SK-N-SH (cell line): ENCODE measurements around the gene ZNF33B. TPM values are rescaled to one million over a fixed set of nuclear protein-coding genes. Genes with fewer than 3 reads are reported as not detected.

ENCODE experiments used
- CTCF ChIA-PET: fragments of 300-600, 350-600 bp; formaldehyde crosslinking; extraction: SDS; loops from one replicate; lab custom pipeline; 2021; lab: Yijun Ruan, JAX
- POLR2A ChIA-PET: fragments of 350-600 bp; sonication (Branson Sonifier 250); formaldehyde crosslinking; extraction: SDS; loops from one replicate; lab custom pipeline; 2020; ENCODE audit warnings: antibody characterized with exemption, inconsistent platforms; lab: Yijun Ruan, JAX
- DNase-seq: peaks from one replicate; pipeline ENCODE4 v3.0.0; 2012
- H2AFZ ChIP-seq: fragments of 200-600 bp; sonication (generic); 2 replicates; pipeline ENCODE4 v1.8.1; 2016; ENCODE audit warnings: antibody characterized with exemption, mild to moderate bottlenecking, low read depth
- H3F3A ChIP-seq: fragments of 200-600 bp; sonication (generic); replicated peaks from 2 replicates; pipeline ENCODE3; 2016; ENCODE audit warnings: antibody characterized with exemption, mild to moderate bottlenecking; ENCODE audit not compliant: insufficient read depth
- H3K27ac ChIP-seq, 2 experiments: fragments of 200-500 bp in 1 of 2; fragments of 200-600 bp in 1 of 2; sonication (Bioruptor generic) in 1 of 2; sonication (generic), shearing (Covaris generic) in 1 of 2; 2 replicates each; pipeline versions ENCODE4 v1.5.1 to v1.6.1; 2014 to 2016; ENCODE audit warnings: low read depth in 2 of 2, inconsistent platforms in 1 of 2, low read length in 1 of 2, mild to moderate bottlenecking in 1 of 2, mixed read lengths in 1 of 2
- H3K27me3 ChIP-seq: fragments of 200-600 bp; sonication (generic), shearing (Covaris generic); 2 replicates; pipeline ENCODE4 v1.6.1; 2016; ENCODE audit warnings: mixed run types; ENCODE audit not compliant: insufficient read depth
- H3K36me3 ChIP-seq, 2 experiments: fragments of 200-500 bp in 1 of 2; fragments of 200-600 bp in 1 of 2; sonication (Bioruptor generic) in 1 of 2; sonication (generic) in 1 of 2; replicated peaks in 1 of 2; 2 replicates each; pipeline versions ENCODE3 to v1.5.1; 2014 to 2016; ENCODE audit warnings: low read length in 1 of 2, mild to moderate bottlenecking in 1 of 2; ENCODE audit not compliant: insufficient read depth in 2 of 2, control insufficient read depth in 1 of 2
- H3K4me1 ChIP-seq, 2 experiments: fragments of 200-500 bp in 1 of 2; fragments of 200-600 bp in 1 of 2; sonication (Bioruptor generic) in 1 of 2; sonication (generic), shearing (Covaris generic) in 1 of 2; 2 replicates each; pipeline versions ENCODE4 v1.5.1 to v1.6.1; 2014 to 2016; ENCODE audit warnings: low read depth in 1 of 2, low read length in 1 of 2, mixed run types in 1 of 2; ENCODE audit not compliant: insufficient read depth in 2 of 2, control insufficient read depth in 1 of 2
- H3K4me2 ChIP-seq: fragments of 200-600 bp; sonication (generic), shearing (Covaris generic); 2 replicates; pipeline ENCODE4 v1.6.1; 2017; ENCODE audit warnings: mixed run types
- H3K4me3 ChIP-seq, 2 experiments: fragments of 200-500 bp in 1 of 2; fragments of 200-600 bp in 1 of 2; sonication (Bioruptor generic) in 1 of 2; sonication (generic), shearing (Covaris generic) in 1 of 2; 2 replicates each; pipeline versions ENCODE4 v1.5.1 to v1.8.1; 2014 to 2016; ENCODE audit warnings: low read depth in 2 of 2, inconsistent platforms in 1 of 2, low read length in 1 of 2, mild to moderate bottlenecking in 1 of 2, mixed read lengths in 1 of 2, moderate library complexity in 1 of 2
- H3K79me2 ChIP-seq: fragments of 200-600 bp; sonication (generic); 2 replicates; pipeline ENCODE4 v1.8.1; 2017; ENCODE audit warnings: mild to moderate bottlenecking; ENCODE audit not compliant: insufficient read depth
- H3K9ac ChIP-seq: fragments of 200-600 bp; sonication (generic); 2 replicates; pipeline ENCODE4 v1.6.1; 2017; ENCODE audit warnings: mixed run types
- H3K9me2 ChIP-seq: fragments of 200-600 bp; sonication (generic); 2 replicates; pipeline ENCODE4 v1.6.1; 2017; ENCODE audit warnings: mixed run types
- H3K9me3 ChIP-seq: fragments of 200-600 bp; sonication (generic); 2 replicates; pipeline ENCODE4 v1.6.1; 2017; ENCODE audit warnings: mixed run types, mild to moderate bottlenecking, moderate library complexity
- H4K20me1 ChIP-seq: fragments of 200-600 bp; sonication (generic); 2 replicates; pipeline ENCODE4 v1.6.1; 2017; ENCODE audit warnings: mild to moderate bottlenecking, mixed run types; ENCODE audit not compliant: insufficient read depth
- EP300 ChIP-seq, 2 experiments: IDR thresholded peaks; 2 replicates each; pipeline versions ENCODE4 v1.4.0 to v1.6.1; 2012; ENCODE audit warnings: borderline replicate concordance in 1 of 2, low read depth in 1 of 2, low read length in 1 of 2
- GATA2 ChIP-seq: sonication (generic); formaldehyde crosslinking; IDR thresholded peaks from 2 replicates; pipeline ENCODE4 v1.5.0; 2020; ENCODE audit warnings: mild to moderate bottlenecking, missing genetic modification reagents
- MXI1 ChIP-seq: IDR thresholded peaks from 2 replicates; pipeline ENCODE4 v1.6.1; 2012; ENCODE audit warnings: mild to moderate bottlenecking, low read depth, low read length, improper control_type of control experiment
- RAD21 ChIP-seq: IDR thresholded peaks from 2 replicates; pipeline ENCODE4 v1.6.1; 2012; ENCODE audit warnings: mild to moderate bottlenecking, low read length
- RCOR1 ChIP-seq: fragments of 150-350 bp; IDR thresholded peaks from 2 replicates; pipeline ENCODE4 v1.6.1; 2017; ENCODE audit warnings: antibody characterized with exemption, low read length
- RFX5 ChIP-seq: IDR thresholded peaks from 2 replicates; pipeline ENCODE4 v1.6.1; 2012; ENCODE audit warnings: mild to moderate bottlenecking, improper control_type of control experiment, low read length
- SIN3A ChIP-seq: IDR thresholded peaks from 2 replicates; pipeline ENCODE4 v1.6.1; 2012; ENCODE audit warnings: low read depth, mild to moderate bottlenecking, low read length, moderate library complexity, borderline replicate concordance
- SMC3 ChIP-seq: IDR thresholded peaks from 2 replicates; pipeline ENCODE4 v1.6.1; 2012; ENCODE audit warnings: low read depth, low read length, improper control_type of control experiment
- USF2 ChIP-seq: fragments of 150-350 bp; IDR thresholded peaks from 2 replicates; pipeline ENCODE4 v1.6.1; 2017; ENCODE audit warnings: antibody characterized with exemption, low read length, low read depth, borderline replicate concordance
- WGBS: methylation state at CpG from one replicate; pipeline ENCODE4 v1.1.6; 2017; ENCODE audit warnings: low lambda C conversion rate; 5-methylcytosine and 5-hydroxymethylcytosine counted together
- polyA plus RNA-seq, 3 experiments: library from polyadenylated mRNA; depleted of rRNA; stranded (reverse); fragments of >200 nt; gene quantifications; 2 replicates each; pipeline ENCODE4 v1.2.3, GENCODE V29; 2012
- TF ChIP-seq, protein P1 (sequence below): IDR thresholded peaks from 2 replicates; pipeline ENCODE4 v1.4.0; 2012; ENCODE audit warnings: low read depth, borderline replicate concordance
- TF ChIP-seq, protein P2 (sequence below): fragments of 150-350 bp; IDR thresholded peaks from 2 replicates; pipeline ENCODE4 v1.6.1; 2016; ENCODE audit warnings: mild to moderate bottlenecking, low read depth, low read length

ZNF33B gene
- polyA plus RNA-seq, 1 of the 3 experiments (the other 2 are of a cell fraction), result 5.6 TPM

DNA sequence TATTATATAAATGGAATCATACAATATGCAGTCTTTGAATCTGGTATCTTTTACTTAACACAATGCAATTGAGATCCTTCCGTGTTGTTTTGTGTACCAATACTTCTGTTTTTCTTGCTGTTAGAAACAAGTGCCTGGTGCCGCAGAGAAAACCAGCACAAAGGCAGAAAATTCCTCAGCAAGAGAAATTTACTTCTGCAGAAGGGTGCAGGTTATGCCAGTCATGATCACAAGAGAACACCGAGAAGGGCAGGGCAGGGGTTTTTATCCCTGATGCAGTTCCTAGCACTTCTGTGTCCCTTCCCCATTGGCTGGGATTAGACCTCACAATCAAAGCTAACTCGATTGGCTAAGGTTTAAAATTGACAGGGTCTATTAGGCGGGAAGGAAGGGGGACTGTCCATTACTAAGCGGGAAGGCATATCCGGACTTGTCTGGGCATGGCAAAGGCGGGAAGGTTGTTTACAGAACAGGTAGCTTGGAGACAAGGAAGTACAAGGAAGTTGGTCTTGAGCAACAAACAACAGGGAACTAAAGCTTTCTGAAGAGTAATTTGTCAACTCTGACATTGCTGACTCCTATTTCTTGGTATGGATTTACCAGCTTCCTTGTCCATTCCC is 2.4 kb upstream of the ZNF33B start (continued):
- TF ChIP-seq SIN3A, result no peak

GRCh38 chr10:42638821-42639270 is 476 bp upstream of the ZNF33B start:
- no peak for DNase-seq
- Histone ChIP-seq H3K4me1 (peaks cover 0 to 4% of the 10 kb centered on the region in 2 experiments; a peak in 2 of 4 replicates), H3K79me2 (peaks cover 27% of the 10 kb centered on the region), H3K9me2 (no peaks in the 10 kb centered on the region), H2AFZ (peak overlapping the region; percentile 96), H3K4me3 (peak overlapping the region; percentile 69 to 99), H3K9ac (peak overlapping the region; percentile 93), H3K27me3 (no peaks in the 10 kb centered on the region), H3K9me3 (no peaks in the 10 kb centered on the region), H3K4me2 (peak overlapping the region; percentile 86), H3K27ac (peak overlapping the region; percentile 86 to 95), H3F3A (peaks cover 17% of the 10 kb centered on the region), H4K20me1 (no peaks in the 10 kb centered on the region), H3K36me3 (no peaks in the 10 kb centered on the region)
- CTCF ChIA-PET, result interaction anchor here (0.6 to 1.8 kb wide), 3 partner anchors 16 to 192 kb away, joined by 3 to 5 read pairs (median 3); no protein-coding TSS in a partner anchor
- TF ChIP-seq RFX5 (0 out of 2 replicates have a peak, but pooled peaks have one; percentile 11), EP300 (IDR thresholded peaks at IDR 0.05; ENCODE audit: borderline replicate concordance in 1 of 2, low read depth in 1 of 2, low read length in 1 of 2) (no peak)
- POLR2A ChIA-PET, result interaction anchor here (1.2 kb wide), 1 partner anchor 144 kb away, joined by 3 read pairs; the partner anchor contains the start of gene BMS1
- under 1% methylated on average over 6 of the region's 6 CpGs for WGBS

- WGBS, result 14% methylated on average over 10 of the region's 10 CpGs
- peak overlapping the region; percentile 69 to 99 for H3K4me3 ChIP-seq
- H3K9me3 ChIP-seq, result no peaks in the 10 kb centered on the region
- no peaks in the 10 kb centered on the region for H3K27me3 ChIP-seq
- TF ChIP-seq USF2 (no peak), GATA2 (no peak), RAD21 (no peak), SMC3 (no peak), SIN3A (no peak), MXI1 (no peak), EP300 (IDR thresholded peaks at IDR 0.05; ENCODE audit: borderline replicate concordance in 1 of 2, low read depth in 1 of 2, low read length in 1 of 2) (no peak), RCOR1 (no peak)
- TF ChIP-seq, protein P1, sequence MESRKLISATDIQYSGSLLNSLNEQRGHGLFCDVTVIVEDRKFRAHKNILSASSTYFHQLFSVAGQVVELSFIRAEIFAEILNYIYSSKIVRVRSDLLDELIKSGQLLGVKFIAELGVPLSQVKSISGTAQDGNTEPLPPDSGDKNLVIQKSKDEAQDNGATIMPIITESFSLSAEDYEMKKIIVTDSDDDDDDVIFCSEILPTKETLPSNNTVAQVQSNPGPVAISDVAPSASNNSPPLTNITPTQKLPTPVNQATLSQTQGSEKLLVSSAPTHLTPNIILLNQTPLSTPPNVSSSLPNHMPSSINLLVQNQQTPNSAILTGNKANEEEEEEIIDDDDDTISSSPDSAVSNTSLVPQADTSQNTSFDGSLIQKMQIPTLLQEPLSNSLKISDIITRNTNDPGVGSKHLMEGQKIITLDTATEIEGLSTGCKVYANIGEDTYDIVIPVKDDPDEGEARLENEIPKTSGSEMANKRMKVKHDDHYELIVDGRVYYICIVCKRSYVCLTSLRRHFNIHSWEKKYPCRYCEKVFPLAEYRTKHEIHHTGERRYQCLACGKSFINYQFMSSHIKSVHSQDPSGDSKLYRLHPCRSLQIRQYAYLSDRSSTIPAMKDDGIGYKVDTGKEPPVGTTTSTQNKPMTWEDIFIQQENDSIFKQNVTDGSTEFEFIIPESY, result no peak
- TF ChIP-seq, protein P2, sequence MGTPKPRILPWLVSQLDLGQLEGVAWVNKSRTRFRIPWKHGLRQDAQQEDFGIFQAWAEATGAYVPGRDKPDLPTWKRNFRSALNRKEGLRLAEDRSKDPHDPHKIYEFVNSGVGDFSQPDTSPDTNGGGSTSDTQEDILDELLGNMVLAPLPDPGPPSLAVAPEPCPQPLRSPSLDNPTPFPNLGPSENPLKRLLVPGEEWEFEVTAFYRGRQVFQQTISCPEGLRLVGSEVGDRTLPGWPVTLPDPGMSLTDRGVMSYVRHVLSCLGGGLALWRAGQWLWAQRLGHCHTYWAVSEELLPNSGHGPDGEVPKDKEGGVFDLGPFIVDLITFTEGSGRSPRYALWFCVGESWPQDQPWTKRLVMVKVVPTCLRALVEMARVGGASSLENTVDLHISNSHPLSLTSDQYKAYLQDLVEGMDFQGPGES, result no peak
- H3K9me2 ChIP-seq, result no peaks in the 10 kb centered on the region
- H3K4me1 ChIP-seq, result peaks cover 0 to 4% of the 10 kb centered on the region in 2 experiments; a peak in 2 of 4 replicates
- H3K9ac ChIP-seq, result peak overlapping the region; percentile 93
- H2AFZ ChIP-seq, result peak overlapping the region; percentile 96
- H4K20me1 ChIP-seq, result no peaks in the 10 kb centered on the region
- H3F3A ChIP-seq, result peaks cover 17% of the 10 kb centered on the region
- peak overlapping the region; percentile 86 to 95 for H3K27ac ChIP-seq
- peaks cover 3% of the 10 kb centered on the region in 2 experiments for H3K36me3 ChIP-seq
- DNase-seq, result no peak
- POLR2A ChIA-PET, result interaction anchor here (0.7 kb wide), 1 partner anchor 311 kb away, joined by 3 read pairs; no protein-coding TSS in a partner anchor
- peaks cover 27% of the 10 kb centered on the region for H3K79me2 ChIP-seq
- H3K4me2 ChIP-seq, result peak overlapping the region; percentile 86
- CTCF ChIA-PET, result no interaction called here
These were observed 719 bp downstream of the ZNF33B start for GRCh38 chr10:42637648-42638054.
